GM21367 (cell line): ENCODE measurements around the gene BRMS1.
"Not testable (repeated sequence)": the region's sequence is repeated elsewhere in the genome, so short reads cannot be mapped to it uniquely, and the experiment has no call there.

Experiments
- ATAC-seq: cut with Tn5 transposase; IDR thresholded peaks from one replicate; pipeline ENCODE4 v1.9.1; 2021; ENCODE audit not compliant: unreplicated experiment

Gene BRMS1

DNA sequence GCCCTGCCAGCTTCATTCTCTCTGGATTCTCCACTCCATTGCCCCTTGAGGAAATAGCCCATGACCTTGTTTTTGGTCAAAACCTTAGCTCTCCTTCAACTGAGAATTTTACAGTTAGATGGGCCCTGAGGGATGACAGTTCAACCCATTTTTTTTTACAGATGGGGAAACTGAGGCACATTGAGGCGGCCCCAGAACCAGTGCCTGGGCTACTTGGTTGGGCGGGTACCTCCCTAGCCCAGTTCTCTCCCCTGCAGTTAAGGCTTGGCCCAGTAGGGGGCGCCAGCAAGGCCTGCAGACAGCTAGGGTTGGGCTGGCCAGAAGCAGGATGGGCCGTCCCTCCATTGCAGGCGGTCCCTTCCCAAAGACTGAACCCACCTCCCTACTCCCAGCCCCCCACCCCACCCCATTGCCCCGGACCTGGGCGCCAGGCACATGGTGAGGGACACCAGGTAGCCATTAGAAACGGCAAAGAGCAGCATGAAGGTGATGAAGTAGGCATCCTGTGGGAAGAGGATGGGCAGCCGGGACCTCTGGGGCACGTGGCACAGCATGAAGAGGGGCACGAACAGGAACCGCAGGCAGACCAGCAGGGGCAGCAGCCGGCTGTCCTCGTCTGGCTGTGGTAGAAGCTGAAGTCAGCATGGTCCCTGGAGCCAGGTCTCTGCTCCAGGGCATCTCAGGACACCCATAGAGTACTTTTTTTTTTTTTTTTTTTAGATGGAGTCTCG is 19.1 kb upstream of the BRMS1 start:
- ATAC-seq, result no peak

DNA sequence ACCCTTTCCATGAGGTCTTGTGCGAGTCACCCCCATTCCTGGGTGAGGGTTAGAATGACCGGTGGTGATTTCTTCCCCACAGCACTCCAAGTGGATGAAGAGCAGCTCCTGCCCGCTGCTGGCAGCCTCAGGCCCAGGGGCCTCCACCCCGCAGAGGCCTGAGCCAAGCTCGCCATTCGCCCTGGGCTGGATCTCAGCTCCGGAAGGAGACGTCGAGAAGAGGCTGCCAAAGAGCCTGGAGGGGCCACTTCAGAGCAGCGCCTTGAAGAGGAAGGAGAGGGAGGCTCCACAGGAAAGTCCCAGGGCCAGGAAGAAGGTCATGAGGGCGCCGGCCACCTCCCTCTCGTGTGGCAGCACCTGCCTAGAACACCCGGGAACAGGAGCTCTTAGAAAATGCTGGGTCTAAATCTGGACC is 18.3 kb upstream of the BRMS1 start:
- ATAC-seq, result no peak

DNA sequence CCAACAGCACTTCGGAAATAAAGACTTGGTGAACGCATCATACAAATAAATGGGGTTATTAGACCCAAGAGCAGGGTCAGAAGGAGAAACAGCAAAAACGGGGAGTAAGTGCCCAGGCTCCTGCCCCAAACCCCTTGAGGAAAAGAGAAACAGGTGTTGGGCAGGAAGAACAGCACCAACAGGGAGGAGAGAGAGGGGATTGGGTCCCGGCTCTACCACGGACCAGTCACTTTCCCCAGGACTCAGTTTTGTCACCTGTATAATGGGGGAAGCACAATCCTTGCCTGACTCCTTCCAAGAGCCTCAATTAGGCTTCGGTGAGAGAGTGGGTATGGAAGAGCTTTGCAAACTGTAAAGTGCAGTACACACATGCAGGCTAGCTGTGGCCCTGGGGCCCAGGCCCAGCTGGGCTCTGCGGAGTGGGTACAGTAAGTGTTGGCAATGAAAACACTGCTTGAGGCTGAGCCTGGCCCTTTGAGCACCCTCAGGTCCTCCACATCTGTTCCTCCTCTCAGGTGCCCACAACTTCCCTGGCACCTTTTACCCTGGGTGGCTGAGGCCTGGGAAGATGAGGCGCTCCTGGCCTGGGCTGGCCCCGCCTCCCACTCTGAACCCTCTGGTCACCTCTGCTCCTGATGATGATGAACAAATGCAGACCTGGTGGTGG is 17.7 kb upstream of the BRMS1 start:
- no peak for ATAC-seq

DNA sequence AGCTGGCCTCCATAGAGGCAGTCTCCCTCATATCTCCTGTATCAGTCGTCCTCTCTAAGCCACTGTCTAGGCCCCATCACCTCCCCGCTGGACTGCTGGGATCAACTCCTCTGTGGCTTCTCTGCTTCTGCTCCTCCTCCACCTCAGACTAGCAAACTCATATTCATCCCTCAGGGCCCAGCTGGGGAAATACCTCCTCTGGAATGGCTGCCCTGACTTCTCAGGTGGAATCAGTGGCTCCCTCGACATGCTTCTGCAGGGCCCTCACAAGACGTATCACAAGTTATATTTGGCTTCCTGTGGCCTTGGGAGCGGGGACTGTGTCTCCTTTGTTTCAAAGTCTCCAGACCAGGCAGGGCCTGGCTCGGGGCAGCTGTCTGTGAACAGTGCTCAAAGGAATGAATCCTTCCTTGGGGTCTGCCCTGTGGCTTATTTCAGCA is 16.6 kb upstream of the BRMS1 start:
- no peak for ATAC-seq

DNA sequence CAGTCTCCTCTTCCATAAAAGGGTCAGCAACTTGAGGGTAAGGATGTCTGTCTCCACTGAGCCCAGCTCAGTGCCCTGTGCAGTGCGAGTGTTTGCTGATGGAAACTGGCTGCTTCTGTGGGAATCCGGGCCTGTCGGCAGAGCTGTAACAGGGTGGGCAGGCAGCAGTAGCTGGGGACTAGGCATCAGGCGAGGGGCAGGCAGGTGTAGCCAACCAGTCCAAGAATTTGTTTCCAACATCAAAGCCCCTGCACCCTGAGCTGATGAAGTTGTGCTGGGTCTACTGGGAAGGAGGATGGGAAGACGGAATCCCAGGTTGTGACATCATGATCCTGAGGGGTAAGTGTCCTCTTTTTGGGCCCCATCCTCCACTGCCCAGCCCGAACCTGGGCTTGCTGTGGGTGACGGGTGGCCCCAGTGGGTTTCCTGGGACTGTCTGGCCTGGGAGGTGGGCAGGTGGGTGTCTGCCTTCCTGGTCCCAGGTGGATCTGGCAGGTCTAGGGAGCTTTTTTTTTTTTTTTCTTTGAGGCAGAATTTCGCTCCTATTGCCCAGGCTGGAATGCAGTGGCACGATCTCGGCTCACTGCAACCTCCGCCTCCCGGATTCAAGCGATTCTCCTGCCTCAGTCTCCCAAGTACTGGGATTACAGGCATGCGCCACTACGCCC is 15.6 kb upstream of the BRMS1 start:
- ATAC-seq, result no peak

DNA sequence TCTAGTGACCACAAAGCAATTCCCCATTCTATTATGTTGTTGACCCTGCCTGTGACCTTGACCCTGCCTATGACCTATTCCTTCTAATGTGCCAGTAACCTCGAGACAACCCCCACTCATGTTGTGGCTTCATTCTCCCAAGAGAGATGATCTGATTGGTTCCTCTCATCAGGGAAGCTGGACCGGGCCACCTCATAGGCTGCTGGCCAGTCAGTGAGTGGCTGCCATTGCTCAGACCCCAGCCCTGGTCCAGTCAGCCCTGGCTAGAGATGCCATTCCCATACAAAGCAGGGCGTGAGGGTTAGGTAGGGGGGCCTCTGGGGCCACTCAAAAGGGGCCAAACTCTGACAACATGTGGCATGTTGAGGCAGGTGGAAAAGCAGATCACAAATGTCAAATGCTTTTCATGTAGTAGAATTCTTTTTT is 14.8 kb upstream of the BRMS1 start:
- ATAC-seq, result no peak

DNA sequence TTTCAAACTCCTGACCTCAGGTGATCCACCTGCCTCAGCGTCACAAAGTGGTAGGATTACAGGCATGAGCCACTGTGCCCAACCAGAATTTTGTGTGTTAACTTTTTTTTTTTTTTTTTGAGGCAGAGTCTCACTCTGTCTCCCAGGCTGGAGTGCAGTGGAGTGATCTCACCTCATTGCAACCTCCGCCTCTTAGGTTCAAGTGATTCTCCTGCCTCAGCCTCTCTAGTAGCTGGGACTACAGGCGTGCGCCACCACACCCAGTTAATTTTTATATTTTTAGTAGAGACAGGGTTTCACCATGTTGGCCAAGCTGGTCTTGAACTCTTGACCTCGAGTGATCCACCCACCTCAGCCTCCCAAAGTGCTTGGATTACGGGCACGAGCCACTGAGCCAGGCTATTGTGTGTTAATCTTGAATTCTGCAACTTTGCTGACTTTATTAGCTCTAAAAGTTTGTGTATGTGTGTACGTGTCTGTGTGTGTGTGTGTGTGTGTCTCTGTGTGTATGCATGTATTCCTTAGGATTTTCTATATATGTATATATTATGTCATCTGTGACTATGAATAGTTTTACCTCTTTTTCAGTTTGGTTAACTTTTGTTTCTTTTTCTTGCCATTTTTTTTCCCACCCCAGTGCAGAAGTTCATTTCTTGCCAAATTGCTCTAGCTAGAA is 5.8 kb upstream of the BRMS1 start:
- not testable (repeated sequence) for ATAC-seq

DNA sequence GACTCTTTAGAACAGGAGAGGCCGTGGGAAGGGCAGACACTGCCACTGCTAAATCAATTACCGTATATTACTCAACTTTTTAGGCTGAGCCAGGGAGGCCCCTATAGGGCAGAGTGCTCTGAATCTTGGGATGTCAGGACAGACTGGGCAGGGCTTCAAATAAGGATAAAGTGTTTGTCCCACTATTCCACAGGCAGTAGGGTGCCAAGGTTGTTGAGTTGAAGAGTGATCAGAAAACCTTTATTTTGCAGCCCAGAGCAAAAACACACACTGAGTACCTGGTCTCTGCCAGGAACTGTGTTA is 4.1 kb upstream of the BRMS1 start:
- no peak for ATAC-seq

DNA sequence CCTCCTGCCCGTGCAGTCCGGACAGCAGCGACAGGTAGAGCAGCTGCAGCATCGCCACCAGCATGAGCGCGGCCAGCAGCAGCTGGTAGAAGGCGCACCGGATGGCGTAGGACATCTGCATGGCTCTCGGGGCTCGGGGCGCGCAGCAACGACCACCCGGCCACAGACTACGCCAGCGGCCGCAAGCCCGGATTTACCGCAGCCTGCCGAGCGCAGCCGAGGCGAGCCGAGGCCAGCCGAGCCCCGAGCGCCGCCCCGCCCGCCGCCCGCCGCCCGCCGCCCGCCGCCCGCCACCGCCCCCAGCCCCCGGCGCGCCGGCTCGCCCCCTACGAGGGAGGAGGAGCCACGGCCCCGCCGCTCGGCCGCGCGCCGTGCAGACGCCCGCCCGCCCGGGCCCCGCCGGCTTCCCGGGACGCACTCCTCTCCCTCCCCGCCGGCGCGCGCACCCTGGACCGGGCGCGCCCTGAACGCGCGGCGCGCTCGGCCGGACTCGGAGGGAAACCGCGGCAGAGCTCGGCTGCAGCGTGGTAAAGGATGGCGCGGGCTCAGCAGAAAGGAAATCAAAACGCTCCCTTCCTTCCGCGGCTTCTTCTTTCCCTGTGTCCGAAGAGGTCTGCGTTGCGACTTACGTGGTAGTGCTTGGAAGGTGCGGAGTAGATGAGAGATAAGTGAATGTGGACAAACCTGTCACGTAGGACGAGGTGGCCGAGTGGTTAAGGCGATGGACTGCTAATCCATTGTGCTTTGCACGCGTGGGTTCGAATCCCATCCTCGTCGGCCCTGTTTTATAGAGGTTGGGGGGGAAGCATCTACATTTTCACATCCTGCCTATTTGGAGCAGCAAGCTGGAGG is 2.7 kb upstream of the BRMS1 start, which contains the start of gene B4GAT1:
TSS of gene B4GAT1 (minus strand) at position 205 of the 852 bp plus-strand sequence. CDS start at position 121, 84 bp downstream.
- ATAC-seq, result no peak

DNA sequence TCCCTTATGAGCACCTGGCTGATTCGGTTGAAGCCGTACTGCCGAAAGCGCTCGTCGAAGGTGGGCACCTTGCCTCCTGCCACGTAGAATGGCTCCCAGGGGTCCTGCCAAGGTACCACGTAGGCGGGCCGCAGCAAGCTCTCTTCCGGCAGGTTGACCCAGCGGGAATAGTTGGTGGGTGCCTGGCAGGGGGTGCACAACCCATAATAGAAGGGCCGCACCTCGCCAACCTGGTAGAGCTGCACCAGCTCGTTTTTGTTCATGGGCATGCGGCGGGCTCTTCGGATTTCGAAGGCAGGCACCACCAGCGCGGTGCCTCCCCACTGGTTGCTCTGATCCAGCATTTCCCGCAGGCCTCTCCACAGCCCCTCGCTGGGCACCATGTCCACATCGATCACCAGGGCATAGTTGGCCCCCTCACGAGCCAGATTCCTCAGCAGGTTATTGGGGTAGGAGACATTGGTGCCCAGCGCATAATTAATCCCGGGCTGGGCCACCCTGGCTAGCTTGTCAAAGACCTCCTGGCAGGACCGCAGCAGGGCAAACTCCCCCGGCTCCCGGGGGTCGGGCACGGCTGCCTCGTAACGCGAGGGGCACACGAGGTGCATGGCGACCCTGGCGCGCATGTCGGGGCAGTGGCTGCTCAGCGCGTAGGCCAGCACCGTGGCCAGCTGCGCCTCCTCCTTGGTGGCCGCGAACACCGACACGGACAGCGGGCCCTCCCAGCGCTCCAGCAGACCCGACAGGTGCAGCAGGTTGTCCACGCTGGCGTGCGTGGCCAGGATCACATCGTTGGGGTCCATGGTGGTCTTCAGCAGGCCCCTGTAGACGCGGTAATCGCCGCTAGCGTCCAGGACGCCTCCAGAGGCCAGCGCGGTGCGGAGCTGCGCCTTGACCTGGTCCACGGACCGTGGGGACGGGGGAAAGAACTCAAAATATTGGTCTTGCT is 1.8 kb upstream of the BRMS1 start:
- ATAC-seq, result no peak

DNA sequence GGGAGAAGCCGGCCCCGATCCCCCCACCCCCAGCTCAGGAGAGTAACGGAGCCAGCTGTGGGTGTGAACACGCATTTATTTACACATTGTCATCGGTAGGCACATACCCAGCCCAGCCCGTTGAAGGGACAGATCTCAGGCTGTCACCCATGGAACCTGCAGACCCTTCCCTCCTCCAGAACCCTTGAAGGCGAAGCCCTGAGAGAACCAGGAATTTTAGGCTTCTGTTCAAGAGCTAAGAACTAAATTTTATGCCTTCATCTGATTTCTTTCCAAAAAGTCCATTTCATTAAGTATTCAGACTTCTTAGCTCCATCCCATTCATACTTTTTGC is 379 bp upstream of the BRMS1 start:
- ATAC-seq, result no peak

DNA sequence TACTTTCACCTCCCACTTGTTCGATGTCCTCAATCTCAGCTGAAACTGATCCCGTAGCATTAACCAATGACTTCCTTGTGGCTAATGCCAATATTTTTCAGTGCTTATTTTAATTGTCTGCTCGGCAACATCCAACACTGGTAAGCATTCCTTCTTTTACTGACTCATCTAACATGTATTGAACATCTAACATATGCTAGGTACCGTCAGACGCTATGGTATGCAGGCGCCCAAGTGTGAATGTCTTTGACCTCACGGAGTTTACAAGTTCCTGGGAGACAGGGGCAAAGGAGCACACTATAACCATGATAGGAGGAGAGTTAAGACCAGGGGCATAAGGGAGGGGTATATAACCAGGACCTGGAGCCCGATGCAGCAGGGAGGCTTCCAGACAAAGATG is 1.7 kb downstream of the BRMS1 start:
- no peak for ATAC-seq

DNA sequence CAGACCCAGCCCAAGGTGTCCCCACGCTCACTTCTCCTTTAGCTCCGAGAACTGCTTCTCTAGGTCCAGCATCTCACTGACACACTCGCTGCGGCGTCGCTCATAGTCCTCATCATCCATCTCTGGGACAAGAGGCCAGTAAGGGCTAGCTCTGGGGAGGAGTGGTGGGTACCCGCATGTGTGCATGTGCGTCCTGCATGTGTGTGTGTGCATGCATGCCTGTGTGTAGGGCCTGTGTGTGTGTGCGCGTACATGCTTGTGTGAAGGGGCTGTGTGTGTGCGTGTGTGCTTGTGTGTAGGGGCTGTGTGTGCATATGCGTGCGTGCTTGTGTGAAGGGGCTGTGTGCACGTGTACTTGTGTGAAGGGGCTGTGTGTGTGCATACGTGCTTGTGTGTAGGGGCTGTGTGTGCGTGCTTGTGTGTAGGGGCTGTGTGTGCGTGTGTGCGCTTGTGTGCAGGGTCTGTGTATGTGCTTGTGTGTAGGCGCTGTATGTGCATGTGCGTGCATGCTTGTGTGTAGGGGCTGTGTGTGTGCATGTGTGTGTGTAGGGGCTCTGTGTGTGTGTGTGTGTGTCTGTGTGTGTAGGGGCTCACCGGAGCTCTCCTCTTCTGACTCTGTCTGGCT is 3.3 kb downstream of the BRMS1 start:
- ATAC-seq, result no peak

DNA sequence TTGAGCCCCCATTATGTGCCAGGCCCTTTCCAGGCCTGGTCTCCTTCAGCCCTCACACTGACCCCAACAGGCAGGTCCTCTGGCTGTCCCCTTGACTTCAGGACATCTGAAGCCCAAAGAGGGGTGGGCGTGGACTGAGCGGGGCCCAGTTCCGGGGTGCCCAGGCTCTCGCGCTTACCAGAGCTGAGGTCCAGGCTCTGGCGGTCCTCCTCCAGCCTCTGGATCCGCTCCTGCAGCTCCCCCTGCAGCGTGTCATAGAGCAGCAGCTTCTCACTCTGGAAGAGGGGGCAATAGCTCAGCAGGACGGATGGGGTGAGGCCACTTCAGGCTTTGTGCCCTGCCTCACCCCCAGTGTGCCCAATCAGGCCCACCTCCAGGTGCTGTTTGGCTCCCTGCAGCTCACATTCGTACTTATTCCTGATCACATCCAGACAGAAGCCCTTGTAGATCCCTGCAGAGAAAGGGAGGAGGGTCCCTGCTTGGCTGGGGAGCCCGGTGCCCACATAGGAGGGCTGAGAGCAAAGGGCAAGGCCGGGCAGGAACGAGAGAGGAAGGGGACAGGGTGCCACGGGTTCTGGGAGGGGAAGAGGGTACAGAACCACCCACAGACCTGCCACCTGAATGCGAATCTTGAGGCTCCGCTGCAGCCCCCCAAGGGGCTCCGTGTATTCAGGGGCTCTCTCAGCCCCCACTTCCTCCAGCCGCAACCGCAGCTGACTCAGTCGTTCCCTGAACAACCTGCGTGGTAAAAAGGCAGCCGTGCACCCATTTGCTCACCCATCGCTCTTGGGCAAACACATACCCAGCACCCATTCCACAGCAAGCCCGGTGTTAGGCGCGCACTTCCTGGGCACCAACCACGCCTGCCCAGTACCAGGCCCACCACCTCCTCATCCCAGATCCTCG is 4.1 kb downstream of the BRMS1 start:
- ATAC-seq, result no peak

DNA sequence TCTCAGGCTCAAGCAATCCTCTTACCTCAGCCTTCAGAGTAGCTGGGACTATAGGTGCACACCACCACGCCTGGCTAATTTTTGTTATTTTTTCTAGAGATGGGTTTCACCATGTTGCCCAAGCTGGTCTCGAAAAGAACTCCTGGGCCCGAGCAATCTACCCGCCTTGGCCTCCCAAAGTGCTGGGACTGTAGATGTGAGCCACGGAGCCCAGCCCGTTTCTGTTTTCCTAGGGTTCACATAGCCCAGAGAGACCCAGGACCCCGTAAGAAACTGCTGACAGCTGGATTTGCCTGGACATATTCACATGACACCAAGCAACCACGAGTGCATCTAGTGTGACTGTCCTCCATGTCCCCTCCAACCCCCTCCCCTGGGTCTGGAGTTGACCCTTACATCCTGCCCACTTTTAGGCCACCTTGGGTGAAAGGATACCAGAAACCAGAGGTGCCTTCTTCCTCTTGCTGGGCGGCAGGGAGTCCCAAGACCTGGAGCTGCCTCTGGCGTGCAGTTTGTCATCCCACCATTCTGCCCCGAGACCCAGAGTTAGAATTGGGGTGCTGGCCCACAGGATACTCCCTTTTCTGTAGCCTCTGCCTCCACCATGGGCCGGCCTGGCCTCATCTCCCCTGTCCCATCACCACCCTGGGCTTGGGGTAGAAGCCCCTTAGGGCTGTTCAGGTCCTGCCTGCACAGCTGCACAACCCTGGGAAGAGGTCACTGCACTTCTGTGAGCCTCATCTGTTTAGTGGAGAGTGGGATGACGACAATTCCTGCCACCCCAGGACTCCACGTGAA is 5.0 kb downstream of the BRMS1 start:
- ATAC-seq, result no peak

DNA sequence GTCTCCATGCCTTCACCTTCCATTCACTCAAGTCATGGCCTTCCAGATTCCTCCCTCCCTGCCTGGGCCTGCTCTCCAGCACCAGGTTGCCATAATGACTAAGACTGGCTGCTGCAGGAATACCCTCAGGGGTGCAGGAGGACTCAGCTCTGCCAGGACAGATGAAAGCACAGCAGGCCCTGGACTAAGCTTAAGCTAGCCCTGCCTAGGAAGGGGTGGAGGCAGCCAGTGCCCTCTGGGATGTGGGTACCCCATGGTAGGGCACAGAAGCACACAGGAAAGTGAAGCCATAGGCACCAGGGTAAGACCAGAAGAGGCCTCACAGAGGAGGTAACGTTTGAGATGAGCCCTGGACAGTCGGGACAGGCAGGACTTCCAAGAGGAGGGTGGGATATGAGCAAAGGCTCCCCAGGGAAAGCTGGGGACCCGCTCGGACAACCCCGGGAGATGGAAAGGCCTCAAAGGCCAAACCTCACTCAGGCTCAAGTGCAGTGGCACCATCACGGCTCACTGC is 5.7 kb downstream of the BRMS1 start:
- ATAC-seq, result no peak
